ENCODE results near the gene DMRT1.

DMRT1 gene

DNA sequence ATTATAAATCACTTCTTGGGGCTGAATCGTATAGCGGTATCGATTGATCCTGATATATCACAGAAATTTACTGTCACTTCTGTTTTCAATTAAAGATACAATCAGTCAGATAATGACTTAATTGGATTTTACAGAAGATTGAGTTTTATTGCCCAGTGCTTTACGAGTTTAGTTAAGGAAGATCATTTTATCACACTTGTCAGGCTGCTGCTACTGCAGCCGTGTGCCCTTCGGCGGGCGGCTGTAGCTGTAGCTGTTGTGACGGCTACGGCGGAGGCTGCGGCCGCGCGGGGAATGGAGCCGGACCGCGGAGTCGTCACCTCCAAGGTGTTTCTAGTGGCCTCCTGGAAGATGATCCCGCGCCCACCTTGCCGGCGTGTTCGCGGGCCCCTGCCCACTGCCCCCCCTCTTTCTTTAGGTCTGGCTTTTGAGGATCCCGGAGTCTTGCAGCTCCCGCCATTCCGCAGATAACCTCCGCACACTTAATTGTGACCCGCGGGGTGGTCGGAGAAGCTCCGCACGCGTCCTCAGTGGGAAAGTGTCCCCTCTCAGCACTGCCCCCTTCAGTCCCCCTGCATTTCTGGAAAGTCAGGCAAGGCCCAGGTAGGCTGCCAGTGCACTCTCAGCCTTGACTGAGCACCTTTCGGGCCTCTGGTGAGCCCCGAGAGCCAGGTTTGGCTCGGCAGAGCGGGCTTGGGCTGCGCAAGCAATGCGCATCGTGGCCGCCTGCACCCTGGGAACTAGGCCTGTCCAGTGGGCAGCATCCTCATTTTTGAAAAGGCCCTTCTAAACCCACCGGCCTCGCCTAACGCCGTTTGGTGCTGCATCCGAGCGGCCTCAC, 128.0 kb downstream of the DMRT1 start:
- no peak for ATAC-seq (ENCODE audit: low read depth)
- Histone ChIP-seq H3K36me3 (ENCODE audit: low read depth) (no peaks in the 10 kb centered on the region), H3K4me1 (ENCODE audit: insufficient read depth, poor library complexity, severe bottlenecking) (no peaks in the 10 kb centered on the region), H3K4me3 (ENCODE audit: severe bottlenecking) (no peak overlapping the region), H3K27me3 (ENCODE audit: insufficient read depth, poor library complexity, severe bottlenecking) (peaks cover 100% of the 10 kb centered on the region), H3K27ac (ENCODE audit: poor library complexity, severe bottlenecking) (no peak overlapping the region), H3K9me3 (ENCODE audit: severe bottlenecking) (no peaks in the 10 kb centered on the region)
- DNase-seq (ENCODE audit: low spot score): no peak
- no peak for TF ChIP-seq CTCF (IDR thresholded peaks at IDR 0.05; ENCODE audit: poor library complexity, severe bottlenecking)

DNA sequence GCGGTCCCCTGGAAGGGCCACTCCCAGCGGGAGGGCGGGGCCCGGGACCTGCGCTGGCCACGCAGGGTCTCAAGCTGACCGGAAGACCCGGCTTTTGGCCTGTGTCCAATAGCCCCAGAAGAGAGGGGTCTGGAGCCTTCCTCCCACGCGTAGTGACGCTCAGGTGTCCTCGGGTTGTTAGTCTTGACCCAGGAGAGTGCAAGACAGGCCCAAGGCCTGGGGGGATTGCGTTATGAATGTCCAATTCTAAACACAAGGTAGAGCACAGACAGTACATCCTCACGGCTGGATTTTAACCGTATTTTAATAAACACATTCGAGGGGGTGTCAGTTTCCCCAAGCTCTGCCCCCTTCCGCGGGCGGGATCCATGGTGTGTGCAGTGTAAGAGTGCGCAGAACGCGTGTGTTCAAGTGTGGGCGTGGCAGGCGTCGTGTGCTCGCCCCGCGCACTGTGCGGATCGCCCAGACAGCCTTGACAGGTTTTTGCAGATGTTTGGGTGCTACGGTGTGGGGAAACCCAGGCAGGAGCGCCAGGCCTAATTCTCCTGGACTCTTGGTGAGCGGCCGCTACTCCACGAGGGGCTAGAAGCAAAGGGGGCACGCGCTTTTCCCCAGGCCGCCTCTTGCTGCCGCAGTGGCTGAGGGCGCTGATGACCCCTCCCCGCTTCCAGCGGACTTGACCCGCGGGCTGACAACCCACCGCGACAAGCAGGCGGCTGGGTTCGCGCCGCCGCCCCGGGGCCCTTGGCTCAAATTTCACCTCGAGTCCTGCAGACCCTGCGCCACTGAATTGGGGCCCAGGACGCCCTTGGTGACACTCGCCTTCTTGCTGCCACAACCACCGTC, 128.9 kb downstream of the DMRT1 start:
- no peak for DNase-seq (ENCODE audit: low spot score)
- H3K36me3 ChIP-seq (ENCODE audit: low read depth): no peaks in the 10 kb centered on the region
- TF ChIP-seq CTCF (IDR thresholded peaks at IDR 0.05; ENCODE audit: poor library complexity, severe bottlenecking): no peak
- no peak for ATAC-seq (ENCODE audit: low read depth)
- H3K4me1 ChIP-seq (ENCODE audit: insufficient read depth, poor library complexity, severe bottlenecking): no peaks in the 10 kb centered on the region
- peaks cover 100% of the 10 kb centered on the region for H3K27me3 ChIP-seq (ENCODE audit: insufficient read depth, poor library complexity, severe bottlenecking)
- H3K9me3 ChIP-seq (ENCODE audit: severe bottlenecking): no peaks in the 10 kb centered on the region
- no peak overlapping the region for H3K4me3 ChIP-seq (ENCODE audit: severe bottlenecking)
- H3K27ac ChIP-seq (ENCODE audit: poor library complexity, severe bottlenecking): no peak overlapping the region

- no peak for TF ChIP-seq CTCF (IDR thresholded peaks at IDR 0.05; ENCODE audit: poor library complexity, severe bottlenecking)
- Histone ChIP-seq H3K27me3 (ENCODE audit: insufficient read depth, poor library complexity, severe bottlenecking) (peaks cover 100% of the 10 kb centered on the region), H3K36me3 (ENCODE audit: low read depth) (no peaks in the 10 kb centered on the region), H3K9me3 (ENCODE audit: severe bottlenecking) (no peaks in the 10 kb centered on the region), H3K4me1 (ENCODE audit: insufficient read depth, poor library complexity, severe bottlenecking) (no peaks in the 10 kb centered on the region), H3K4me3 (ENCODE audit: severe bottlenecking) (peak overlapping the region; percentile 34), H3K27ac (ENCODE audit: poor library complexity, severe bottlenecking) (no peak overlapping the region)
- no peak for DNase-seq (ENCODE audit: low spot score)
- ATAC-seq (ENCODE audit: low read depth): peak; percentile 48; the same call in 2 of the 3 replicates
Observed at GRCh38 chr9:971901-972500, 130.5 kb downstream of the DMRT1 start.

GRCh38 chr9:972501-973294, 131.2 kb downstream of the DMRT1 start:
- no peaks in the 10 kb centered on the region for H3K36me3 ChIP-seq (ENCODE audit: low read depth)
- no peak overlapping the region for H3K4me3 ChIP-seq (ENCODE audit: severe bottlenecking)
- H3K27me3 ChIP-seq (ENCODE audit: insufficient read depth, poor library complexity, severe bottlenecking): peaks cover 100% of the 10 kb centered on the region
- ATAC-seq (ENCODE audit: low read depth): no peak
- no peaks in the 10 kb centered on the region for H3K9me3 ChIP-seq (ENCODE audit: severe bottlenecking)
- no peak for DNase-seq (ENCODE audit: low spot score)
- no peaks in the 10 kb centered on the region for H3K4me1 ChIP-seq (ENCODE audit: insufficient read depth, poor library complexity, severe bottlenecking)
- H3K27ac ChIP-seq (ENCODE audit: poor library complexity, severe bottlenecking): no peak overlapping the region
- TF ChIP-seq CTCF (IDR thresholded peaks at IDR 0.05; ENCODE audit: poor library complexity, severe bottlenecking): no peak
